HL-60 (cell line): ENCODE data around the gene CREB5.

Source experiments
- DNase-seq, 2 experiments: peaks; one replicate each; pipeline ENCODE4 v3.0.0-alpha.2; 2010 to 2020; ENCODE audit warnings: low read depth in 1 of 2, low spot score in 1 of 2
- H3K27ac ChIP-seq: fragments of 250-450 bp; sonication (Bioruptor Pico); replicated peaks from 2 replicates; pipeline ENCODE4 v1.5.1; 2020; ENCODE audit warnings: mild to moderate bottlenecking, moderate library complexity
- H3K27me3 ChIP-seq: fragments of 250-450 bp; sonication (Bioruptor Pico); 2 replicates; pipeline ENCODE4 v1.5.1; 2021; ENCODE audit warnings: mild to moderate bottlenecking, moderate library complexity; ENCODE audit not compliant: insufficient read depth, poor library complexity, severe bottlenecking
- H3K4me3 ChIP-seq: replicated peaks from 2 replicates; pipeline ENCODE4 v1.5.1; 2011; ENCODE audit warnings: mild to moderate bottlenecking, control low read depth, low read length; ENCODE audit not compliant: insufficient read depth
- CTCF ChIP-seq: IDR thresholded peaks from one replicate; pipeline ENCODE4 v1.5.1; 2011; ENCODE audit warnings: low read length, control low read depth, inconsistent platforms; ENCODE audit not compliant: insufficient read depth
- GABPA ChIP-seq: IDR thresholded peaks from 2 replicates; pipeline ENCODE4 v1.6.1; 2012; ENCODE audit warnings: low read depth
- POLR2AphosphoS5 ChIP-seq: IDR thresholded peaks from 2 replicates; pipeline ENCODE4 v1.6.1; 2012; ENCODE audit warnings: low read depth
- REST ChIP-seq: IDR thresholded peaks from 2 replicates; pipeline ENCODE4 v1.6.1; 2012; ENCODE audit warnings: low read depth; ENCODE audit not compliant: insufficient replicate concordance
- SPI1 ChIP-seq: IDR thresholded peaks from 2 replicates; pipeline ENCODE4 v1.6.1; 2012; ENCODE audit warnings: low read depth, mild to moderate bottlenecking, borderline replicate concordance

The CREB5 gene

GRCh38 chr7:28745351-28745750 lies 333.0 kb downstream of the CREB5 start:
- DNase-seq: no peak
- Histone ChIP-seq H3K27ac (no peak overlapping the region), H3K4me3 (no peak overlapping the region), H3K27me3 (no peaks in the 10 kb centered on the region)
- TF ChIP-seq POLR2AphosphoS5: no peak

- no peak for TF ChIP-seq CTCF
- no peak for TF ChIP-seq GABPA
- no peak for TF ChIP-seq REST
- TF ChIP-seq SPI1: no peak
- TF ChIP-seq POLR2AphosphoS5: no peak
- Histone ChIP-seq H3K4me3 (no peak overlapping the region), H3K27ac (no peak overlapping the region), H3K27me3 (no peaks in the 10 kb centered on the region)
- DNase-seq: no peak
Measured at GRCh38 chr7:28747404-28747803, 335.1 kb downstream of the CREB5 start.

- H3K27me3 ChIP-seq: no peaks in the 10 kb centered on the region
- no peak overlapping the region for H3K4me3 ChIP-seq
- H3K27ac ChIP-seq: no peak overlapping the region
- TF ChIP-seq REST (no peak), POLR2AphosphoS5 (no peak), SPI1 (no peak), GABPA (no peak), CTCF (no peak)
- DNase-seq: no peak
Measured at GRCh38 chr7:28747854-28748253, 335.5 kb downstream of the CREB5 start.

- H3K4me3 ChIP-seq: no peak overlapping the region
- no peak for DNase-seq
- TF ChIP-seq GABPA (no peak), SPI1 (no peak), POLR2AphosphoS5 (no peak), CTCF (no peak), REST (no peak)
- H3K27ac ChIP-seq: no peak overlapping the region
- H3K27me3 ChIP-seq: no peaks in the 10 kb centered on the region
Measured at GRCh38 chr7:28748346-28748745, 336.0 kb downstream of the CREB5 start.
